Mesenchymal stem cell (in vitro differentiated cells and primary cell): ENCODE measurements around the gene SPINK8.

Source experiments
- DNase-seq: peaks from one replicate; pipeline ENCODE4 v3.0.0-alpha.2; 2013
- H2AFZ ChIP-seq: one replicate; pipeline ENCODE4 v1.6.1; 2013; ENCODE audit warnings: low read depth, mild to moderate bottlenecking, control low read depth, inconsistent platforms, low read length, moderate library complexity
- H2AK5ac ChIP-seq: 2 replicates; pipeline ENCODE4 v1.6.1; 2013; ENCODE audit warnings: low read length, moderate library complexity, mild to moderate bottlenecking, inconsistent platforms; ENCODE audit not compliant: severe bottlenecking
- H2BK120ac ChIP-seq: one replicate; pipeline ENCODE4 v1.6.1; 2013; ENCODE audit warnings: low read depth, mild to moderate bottlenecking, inconsistent platforms, low read length, moderate library complexity
- H2BK12ac ChIP-seq, 2 experiments: one replicate each; pipeline ENCODE4 v1.6.1; 2013; ENCODE audit warnings: inconsistent platforms in 2 of 2, low read length in 2 of 2, mild to moderate bottlenecking in 2 of 2, moderate library complexity in 2 of 2, control low read depth in 1 of 2
- H2BK15ac ChIP-seq: one replicate; pipeline ENCODE4 v1.6.1; 2013; ENCODE audit warnings: mild to moderate bottlenecking, low read depth, inconsistent platforms; ENCODE audit not compliant: poor library complexity, severe bottlenecking
- H2BK5ac ChIP-seq: 2 replicates; pipeline ENCODE4 v1.6.1; 2013; ENCODE audit warnings: low read depth, mild to moderate bottlenecking, low read length, control low read depth, inconsistent platforms; ENCODE audit not compliant: poor library complexity, severe bottlenecking
- H3K14ac ChIP-seq, 2 experiments: one replicate each; pipeline ENCODE4 v1.6.1; 2013; ENCODE audit warnings: inconsistent platforms in 2 of 2, low read length in 2 of 2, control low read depth in 1 of 2, mild to moderate bottlenecking in 1 of 2, moderate library complexity in 1 of 2
- H3K18ac ChIP-seq, 2 experiments: one replicate each; pipeline ENCODE4 v1.6.1; 2013; ENCODE audit warnings: inconsistent platforms in 2 of 2, low read length in 2 of 2, control low read depth in 1 of 2, low read depth in 1 of 2, mild to moderate bottlenecking in 1 of 2
- H3K23ac ChIP-seq, 2 experiments: one replicate each; pipeline ENCODE4 v1.6.1; 2013; ENCODE audit warnings: inconsistent platforms in 2 of 2, low read length in 2 of 2, mild to moderate bottlenecking in 2 of 2, moderate library complexity in 2 of 2, control low read depth in 1 of 2
- H3K27ac ChIP-seq: 2 replicates; pipeline ENCODE4 v1.5.1; 2013; ENCODE audit warnings: mild to moderate bottlenecking, moderate library complexity, low read length, control low read depth, inconsistent platforms; ENCODE audit not compliant: poor library complexity, severe bottlenecking
- H3K27me3 ChIP-seq, 2 experiments: 2 replicates each; pipeline versions ENCODE4 v1.6.1 to v1.7.0; 2013; ENCODE audit warnings: low read length in 2 of 2, mild to moderate bottlenecking in 2 of 2, moderate library complexity in 2 of 2, control low read depth in 1 of 2, inconsistent platforms in 1 of 2; ENCODE audit not compliant: control insufficient read depth in 1 of 2, insufficient read depth in 1 of 2
- H3K36me3 ChIP-seq, 2 experiments: 2 replicates each; pipeline versions ENCODE4 v1.6.1 to v1.7.0; 2013; ENCODE audit warnings: low read length in 2 of 2, control low read depth in 1 of 2, inconsistent platforms in 1 of 2, low read depth in 1 of 2, mild to moderate bottlenecking in 1 of 2; ENCODE audit not compliant: insufficient read depth in 2 of 2, control insufficient read depth in 1 of 2
- H3K4ac ChIP-seq, 2 experiments: one replicate each; pipeline ENCODE4 v1.6.1; 2013; ENCODE audit warnings: inconsistent platforms in 2 of 2, low read length in 2 of 2, mild to moderate bottlenecking in 2 of 2, moderate library complexity in 2 of 2, control low read depth in 1 of 2, low read depth in 1 of 2
- H3K4me1 ChIP-seq: 2 replicates; pipeline ENCODE4 v1.6.1; 2013; ENCODE audit warnings: low read depth, low read length, control low read depth; ENCODE audit not compliant: control insufficient read depth, insufficient read depth
- H3K4me2 ChIP-seq: 2 replicates; pipeline ENCODE4 v1.6.1; 2013; ENCODE audit warnings: low read length, mild to moderate bottlenecking, inconsistent platforms; ENCODE audit not compliant: poor library complexity, severe bottlenecking
- H3K4me3 ChIP-seq, 2 experiments: 2 replicates each; pipeline versions ENCODE4 v1.5.1 to v1.7.0; 2013; ENCODE audit warnings: low read length in 2 of 2, mild to moderate bottlenecking in 2 of 2, control low read depth in 1 of 2, low read depth in 1 of 2; ENCODE audit not compliant: insufficient read depth in 1 of 2
- H3K79me1 ChIP-seq: replicated peaks from 2 replicates; pipeline ENCODE4 v1.6.1; 2013; ENCODE audit warnings: mild to moderate bottlenecking, control low read depth, low read length, inconsistent platforms; ENCODE audit not compliant: poor library complexity, severe bottlenecking
- H3K9ac ChIP-seq: 2 replicates; pipeline ENCODE4 v1.7.0; 2013; ENCODE audit warnings: mild to moderate bottlenecking, low read length, moderate library complexity
- H3K9me3 ChIP-seq: 2 replicates; pipeline ENCODE4 v1.7.0; 2013; ENCODE audit warnings: mild to moderate bottlenecking, low read length; ENCODE audit not compliant: control insufficient read depth
- H4K8ac ChIP-seq: one replicate; pipeline ENCODE4 v1.6.1; 2013; ENCODE audit warnings: inconsistent platforms, mild to moderate bottlenecking, low read length, moderate library complexity
- H4K91ac ChIP-seq: one replicate; pipeline ENCODE4 v1.6.1; 2013; ENCODE audit warnings: mild to moderate bottlenecking, low read length, inconsistent platforms
- WGBS: methylation state at CpG from one replicate; pipeline ENCODE4 v1.1.7; 2013; ENCODE audit warnings: mixed read lengths; 5-methylcytosine and 5-hydroxymethylcytosine counted together

Gene SPINK8

DNA sequence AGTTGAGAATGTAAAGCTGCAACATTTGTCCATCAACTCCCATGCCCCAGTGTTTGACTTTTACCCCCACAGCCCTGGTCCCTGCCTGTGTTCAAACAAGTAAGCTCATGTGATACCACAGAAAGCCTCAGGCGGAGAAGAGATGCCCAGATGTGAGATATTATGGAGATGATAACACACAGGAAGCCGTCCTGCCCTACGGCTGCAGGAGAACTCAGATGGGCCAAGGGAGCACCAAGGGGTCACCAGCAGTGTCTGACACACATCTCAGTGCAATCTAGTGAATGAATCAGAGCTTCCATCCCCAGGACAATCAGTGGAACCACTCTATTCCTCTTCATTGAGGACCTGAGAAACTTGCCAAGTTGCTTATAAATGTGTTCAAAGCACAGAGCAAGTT lies 14.0 kb upstream of the SPINK8 start:
- WGBS = 79% methylated on average over 3 of the region's 3 CpGs
- H3K79me1 ChIP-seq = no peaks in the 10 kb centered on the region
- H3K9ac ChIP-seq = no peak overlapping the region
- H2AFZ ChIP-seq = no peak overlapping the region
- H3K18ac ChIP-seq = no peak overlapping the region
- H2BK12ac ChIP-seq = no peak overlapping the region
- H3K9me3 ChIP-seq = no peaks in the 10 kb centered on the region
- no peak overlapping the region for H2BK120ac ChIP-seq
- H4K8ac ChIP-seq = no peak overlapping the region
- H3K36me3 ChIP-seq = no peaks in the 10 kb centered on the region
- peaks cover 5 to 10% of the 10 kb centered on the region in 2 experiments for H3K27me3 ChIP-seq
- no peak overlapping the region for H3K4ac ChIP-seq
- H2AK5ac ChIP-seq = no peak overlapping the region
- H3K14ac ChIP-seq = no peak overlapping the region
- H3K4me3 ChIP-seq = no peak overlapping the region
- no peak for DNase-seq
- H2BK15ac ChIP-seq = no peak overlapping the region
- H3K4me1 ChIP-seq = no peaks in the 10 kb centered on the region
- H2BK5ac ChIP-seq = no peak overlapping the region
- H3K4me2 ChIP-seq = no peak overlapping the region
- H3K27ac ChIP-seq = no peak overlapping the region
- H3K23ac ChIP-seq = no peak overlapping the region
- no peak overlapping the region for H4K91ac ChIP-seq

DNA sequence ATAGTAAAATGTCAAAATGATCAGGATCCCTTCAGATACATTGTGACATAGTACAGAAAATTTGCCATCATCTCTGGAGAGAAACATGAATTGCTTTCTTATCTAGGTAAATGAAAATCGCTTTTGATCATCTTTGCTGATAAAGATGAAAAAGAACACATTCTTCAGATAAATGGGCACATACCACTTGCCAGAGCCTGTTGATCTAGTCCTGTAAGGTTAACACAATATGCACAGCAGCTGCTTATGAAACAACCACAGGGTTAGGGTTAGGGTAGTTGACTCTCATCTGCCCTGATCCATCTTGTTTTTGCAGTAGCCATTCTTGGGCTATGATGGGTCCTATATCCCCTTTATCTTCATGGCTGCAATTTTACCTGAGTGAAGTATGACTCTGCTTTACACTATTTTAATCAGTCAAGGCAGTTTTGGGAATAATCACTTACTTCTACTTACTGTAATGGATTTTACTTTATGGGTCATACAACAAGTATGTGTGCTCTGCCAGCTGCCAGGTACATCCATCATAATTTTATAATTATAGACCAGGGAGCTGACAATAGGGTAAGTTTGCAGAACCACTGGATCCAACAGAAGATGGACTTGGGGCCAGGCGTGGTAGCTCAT lies 12.6 kb upstream of the SPINK8 start:
- Histone ChIP-seq H4K8ac (no peak overlapping the region), H3K27me3 (peaks cover 0 to 4% of the 10 kb centered on the region in 2 experiments), H3K4me3 (no peak overlapping the region), H2BK15ac (no peak overlapping the region), H3K9ac (no peak overlapping the region), H2AFZ (no peak overlapping the region), H3K4me1 (no peaks in the 10 kb centered on the region), H3K14ac (no peak overlapping the region), H2BK120ac (no peak overlapping the region), H3K18ac (no peak overlapping the region), H2BK5ac (no peak overlapping the region), H3K23ac (no peak overlapping the region), H3K36me3 (no peaks in the 10 kb centered on the region), H3K4me2 (no peak overlapping the region), H2BK12ac (no peak overlapping the region), H4K91ac (no peak overlapping the region), H3K27ac (no peak overlapping the region), H3K9me3 (no peaks in the 10 kb centered on the region), H2AK5ac (no peak overlapping the region), H3K79me1 (no peaks in the 10 kb centered on the region), H3K4ac (no peak overlapping the region)
- no peak for DNase-seq
- WGBS = 68% methylated on average over 1 of the region's 2 CpGs

DNA sequence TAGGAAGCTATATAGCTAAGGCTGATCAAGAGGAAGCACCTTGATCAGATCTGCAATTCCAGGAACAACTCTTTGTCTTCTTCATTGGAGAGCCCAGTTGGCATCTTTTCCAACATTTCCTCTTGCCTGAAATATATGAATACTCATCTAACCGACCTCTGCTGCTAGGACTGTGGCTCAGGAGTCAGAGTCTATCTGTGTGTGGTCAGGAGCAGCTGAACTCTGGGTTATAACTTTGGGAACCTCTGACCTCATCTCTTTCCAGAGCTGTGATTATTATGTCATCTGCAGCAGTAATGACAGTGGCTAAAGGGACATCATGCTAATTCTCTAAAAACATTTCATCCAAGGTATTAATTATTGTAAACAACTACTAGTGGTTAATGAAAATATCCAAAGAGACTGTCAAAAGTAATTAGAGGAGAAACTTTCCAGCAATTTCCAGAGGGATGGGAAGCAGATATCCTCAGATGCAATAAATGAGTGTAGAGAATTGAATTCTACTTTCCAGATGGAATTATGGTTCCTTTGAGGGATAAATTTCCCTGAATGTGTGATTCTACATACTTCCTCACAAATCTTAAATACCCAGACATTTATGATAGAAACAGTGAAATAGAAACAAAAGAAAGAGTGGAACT lies 11.5 kb upstream of the SPINK8 start:
- Histone ChIP-seq H2AK5ac (no peak overlapping the region), H2BK120ac (no peak overlapping the region), H3K79me1 (no peaks in the 10 kb centered on the region), H3K27me3 (peaks cover 0 to 4% of the 10 kb centered on the region in 2 experiments), H2BK12ac (no peak overlapping the region), H4K8ac (no peak overlapping the region), H3K27ac (no peak overlapping the region), H3K9me3 (no peaks in the 10 kb centered on the region), H2AFZ (no peak overlapping the region), H3K14ac (no peak overlapping the region), H3K4me3 (no peak overlapping the region), H3K4ac (no peak overlapping the region), H2BK15ac (no peak overlapping the region), H3K4me2 (no peak overlapping the region), H3K18ac (no peak overlapping the region), H3K4me1 (no peaks in the 10 kb centered on the region), H3K9ac (no peak overlapping the region), H2BK5ac (no peak overlapping the region), H3K23ac (no peak overlapping the region), H3K36me3 (no peaks in the 10 kb centered on the region), H4K91ac (no peak overlapping the region)
- no peak for DNase-seq
- no CpG with 5 or more reads among the region's 1 CpG for WGBS

DNA sequence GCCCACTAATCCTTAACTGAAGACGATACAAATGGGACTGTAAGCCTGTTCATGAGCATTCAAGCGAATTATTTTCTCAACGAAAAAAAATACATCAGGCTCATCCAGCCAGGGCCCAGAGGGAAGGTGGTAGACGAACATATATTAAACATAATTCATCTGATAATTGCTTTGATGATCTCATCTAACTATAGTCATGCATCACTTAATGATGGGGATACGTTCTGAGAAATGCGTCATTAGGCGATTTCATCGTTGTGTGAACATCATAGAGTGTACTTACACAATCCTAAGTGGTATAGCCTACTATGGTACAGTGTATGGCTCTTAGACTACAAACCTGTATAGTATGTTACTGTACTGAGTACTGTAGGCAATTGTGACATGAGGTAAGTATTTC lies 10.0 kb upstream of the SPINK8 start:
- Histone ChIP-seq H4K91ac (no peak overlapping the region), H3K4ac (no peak overlapping the region), H3K4me2 (no peak overlapping the region), H3K27me3 (peaks cover 0 to 6% of the 10 kb centered on the region in 2 experiments), H2AK5ac (no peak overlapping the region), H2AFZ (no peak overlapping the region), H2BK120ac (no peak overlapping the region), H3K14ac (no peak overlapping the region), H2BK15ac (no peak overlapping the region), H4K8ac (no peak overlapping the region), H3K18ac (no peak overlapping the region), H3K4me1 (no peaks in the 10 kb centered on the region), H3K36me3 (no peaks in the 10 kb centered on the region), H3K4me3 (no peak overlapping the region), H2BK5ac (no peak overlapping the region), H2BK12ac (no peak overlapping the region), H3K9me3 (no peaks in the 10 kb centered on the region), H3K27ac (no peak overlapping the region), H3K23ac (no peak overlapping the region), H3K79me1 (no peaks in the 10 kb centered on the region), H3K9ac (no peak overlapping the region)
- no peak for DNase-seq
- 91% methylated on average over 7 of the region's 8 CpGs for WGBS
